T-helper 9 cell (primary cell): Measurements from ENCODE around the gene UBXN6.

Experiments
- DNase-seq: peaks from one replicate; pipeline ENCODE4 v3.0.0-alpha.2; 2020

Gene UBXN6

DNA sequence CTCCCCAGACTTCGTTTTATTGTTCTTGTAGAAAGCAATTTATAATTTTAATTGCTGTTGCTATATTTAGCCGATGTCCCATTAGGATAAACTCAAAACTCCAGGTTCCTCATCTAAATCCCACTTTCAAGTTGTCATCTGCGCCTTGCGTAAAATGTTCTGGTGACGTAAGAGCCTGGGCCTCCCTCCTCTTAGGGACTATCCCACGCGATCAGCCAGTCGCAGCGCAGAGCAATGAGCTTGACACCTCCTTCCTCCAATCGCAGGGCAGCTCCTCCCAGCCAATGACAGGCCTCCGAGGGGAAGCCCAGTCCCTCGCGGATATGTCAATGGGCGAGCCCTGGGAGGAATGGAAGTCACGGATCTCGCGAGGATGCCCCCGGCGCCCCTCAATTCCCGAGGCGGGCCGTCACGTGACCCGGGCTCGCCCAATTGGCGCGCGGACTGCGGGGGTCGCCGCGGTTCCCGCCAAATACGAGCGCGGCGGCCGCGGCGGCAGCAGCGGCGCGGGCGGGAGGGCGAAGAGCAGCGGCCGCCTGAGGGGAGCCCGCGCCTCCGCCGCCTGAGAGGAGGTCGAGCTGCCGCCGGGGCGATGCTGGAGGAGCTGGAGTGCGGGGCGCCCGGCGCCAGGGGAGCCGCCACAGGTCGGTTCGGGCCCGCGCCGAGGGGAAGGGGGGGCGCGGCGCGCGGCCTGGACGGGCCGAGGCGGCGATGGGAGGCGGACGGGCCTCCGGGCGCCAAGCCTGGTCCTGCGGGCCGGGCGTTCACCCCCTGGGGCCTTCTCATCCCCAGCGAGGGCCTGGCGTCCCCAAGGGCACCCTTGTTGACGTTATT is 55.2 kb downstream of the UBXN6 start, which contains the start of gene CHAF1A:
Gene CHAF1A, plus strand, starts transcription at position 470 of the 834 bp plus-strand sequence. Its CDS starts 123 bp downstream, at position 593.
- DNase-seq: peak; percentile 98

DNA sequence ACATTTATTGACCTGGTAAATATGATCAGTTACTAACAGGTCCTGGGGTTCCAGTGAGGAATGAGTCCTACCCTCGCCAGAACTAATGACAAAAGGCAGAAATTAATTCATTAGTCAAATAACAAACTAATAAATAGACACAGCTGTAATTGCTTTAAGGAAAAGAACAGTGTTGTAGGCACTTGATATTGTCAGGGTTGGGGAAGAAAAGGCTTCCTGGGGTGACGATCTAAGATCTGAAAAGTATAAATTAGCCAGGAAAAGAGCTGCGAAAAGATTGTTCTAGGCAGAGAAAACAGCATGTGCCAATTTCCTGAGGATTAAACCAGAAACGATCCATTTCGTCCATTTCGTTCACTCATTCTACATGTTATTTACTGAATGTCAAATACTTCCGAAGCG is 55.8 kb downstream of the UBXN6 start:
- no peak for DNase-seq

DNA sequence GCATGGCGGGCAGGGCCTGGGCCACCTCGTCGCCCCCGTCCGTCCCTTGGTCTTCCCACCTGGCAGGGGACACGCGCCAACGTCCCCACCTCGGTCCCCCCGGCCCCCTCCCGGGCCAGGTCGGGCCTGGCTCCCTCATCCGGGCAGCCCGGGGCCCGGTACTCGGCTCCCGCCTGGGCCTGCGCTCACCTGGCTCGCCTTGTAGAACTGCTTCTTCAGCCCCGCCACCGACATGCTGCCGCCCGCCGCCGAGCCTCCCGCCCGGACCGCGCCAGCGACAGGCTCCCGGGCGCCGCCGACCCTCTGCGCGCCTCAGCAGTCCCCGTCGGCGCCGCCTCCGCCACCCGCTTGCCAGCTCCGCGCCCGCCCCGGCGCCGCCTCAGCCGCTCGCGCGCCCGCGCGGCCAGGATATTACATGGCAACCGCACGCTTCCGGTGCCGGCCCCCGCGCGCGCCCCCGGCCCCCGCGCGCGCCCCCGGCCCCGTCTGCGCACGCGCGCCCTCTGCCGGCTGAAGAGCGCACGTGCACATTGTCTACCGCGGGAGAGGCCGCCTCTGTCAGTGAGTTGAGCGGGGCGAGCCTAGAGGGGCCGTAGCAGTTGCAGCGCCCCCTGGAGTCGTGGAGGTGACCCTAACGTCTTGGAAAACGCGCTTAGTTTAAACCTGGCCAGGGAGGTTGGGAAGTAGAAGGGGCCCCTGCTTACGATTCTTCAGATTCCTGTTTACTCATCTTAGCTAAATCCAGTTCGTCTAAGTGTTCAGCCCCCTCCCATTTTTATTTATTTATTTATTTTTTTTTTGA is 57.3 kb downstream of the UBXN6 start, which contains the start of gene SH3GL1:
Gene SH3GL1, minus strand, starts transcription at position 413 of the 802 bp plus-strand sequence. Its CDS starts 179 bp downstream, at position 234.
- DNase-seq: peak; percentile 96

DNA sequence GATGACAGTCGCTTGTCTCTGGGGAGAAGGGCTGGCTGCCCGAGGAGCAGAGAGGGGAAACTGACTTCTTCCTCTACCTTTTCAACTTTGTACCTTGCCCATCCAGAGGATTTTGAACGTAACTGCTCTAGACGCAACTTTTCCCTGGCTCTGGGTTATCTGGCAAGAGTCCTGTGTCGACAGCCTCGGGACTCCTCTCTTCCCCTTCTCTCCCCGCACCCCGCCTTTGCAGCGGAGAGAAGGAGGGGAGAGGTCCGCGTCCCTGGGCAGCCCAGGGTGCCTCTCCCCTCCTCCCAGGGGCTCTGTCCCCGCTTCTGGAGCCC is 57.8 kb downstream of the UBXN6 start:
- DNase-seq: no peak

DNA sequence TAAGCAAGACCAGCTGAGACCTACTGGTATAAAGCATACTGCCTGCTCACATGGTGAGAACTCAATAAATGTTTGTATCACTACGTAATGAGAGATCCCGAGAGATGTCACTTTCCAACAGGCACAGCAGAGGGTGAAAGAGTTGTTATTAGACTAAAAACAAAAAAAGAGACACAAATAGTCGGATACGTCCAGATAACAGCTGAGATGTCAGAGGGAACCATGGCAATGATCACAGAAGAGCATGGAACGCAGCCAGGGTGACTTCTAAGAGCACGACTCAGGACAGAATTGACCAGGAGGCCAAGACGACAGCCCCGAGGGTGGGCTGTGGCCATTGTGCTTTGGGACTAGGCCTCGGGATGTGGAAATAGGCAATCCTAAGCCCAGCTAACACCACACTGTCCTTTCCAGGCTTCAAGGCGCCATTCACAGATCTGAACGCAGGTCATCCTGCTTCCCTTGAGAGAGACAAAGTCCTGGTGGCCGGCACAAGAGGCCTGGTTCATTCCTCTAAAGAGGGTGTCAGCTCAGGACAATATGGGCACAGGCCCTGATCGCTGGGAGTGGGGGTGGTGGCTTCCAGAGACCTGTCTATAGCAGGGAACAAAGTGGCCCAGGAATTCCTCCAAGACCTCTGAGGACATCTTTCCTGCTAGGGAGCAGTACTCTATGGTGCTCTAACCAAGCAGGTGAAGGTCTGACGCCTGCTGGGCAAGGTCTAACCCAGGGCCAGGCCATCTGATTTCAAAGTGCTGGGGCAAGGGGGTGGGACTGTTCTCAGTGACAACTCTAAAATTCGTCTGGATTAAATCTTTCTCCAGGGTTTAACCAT is 60.4 kb downstream of the UBXN6 start:
- DNase-seq: no peak
